HG03565 (cell line): ENCODE results near the gene TRAF3.
"Not testable (repeated sequence)": the region's sequence is repeated elsewhere in the genome, so short reads cannot be mapped to it uniquely, and the experiment has no call there.

Experiments used
- ATAC-seq: cut with Tn5 transposase; IDR thresholded peaks from one replicate; pipeline ENCODE4 v1.9.1; 2021; ENCODE audit warnings: mild to moderate bottlenecking, moderate library complexity; ENCODE audit not compliant: unreplicated experiment

Gene TRAF3

DNA sequence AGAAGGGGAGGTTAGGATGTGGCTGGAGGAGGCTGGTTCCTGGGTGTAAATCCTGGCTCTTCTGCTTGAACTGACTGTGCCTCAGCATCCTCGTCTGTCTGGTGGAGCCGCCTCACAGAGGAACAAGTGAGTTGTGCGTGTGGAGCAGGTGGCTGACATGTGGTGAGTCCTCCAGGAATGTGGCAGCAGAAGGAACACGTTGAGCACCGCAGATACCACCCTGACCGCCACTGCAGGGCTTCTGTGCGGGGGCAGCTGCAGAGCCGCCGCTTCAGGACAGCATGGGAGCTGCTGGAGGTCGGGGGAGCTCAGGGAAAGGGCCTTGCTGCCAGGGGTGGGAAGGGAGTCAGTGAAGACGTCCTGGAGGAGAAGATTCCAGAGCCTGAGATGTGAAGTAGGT is 48.9 kb downstream of the TRAF3 start:
- no peak for ATAC-seq

DNA sequence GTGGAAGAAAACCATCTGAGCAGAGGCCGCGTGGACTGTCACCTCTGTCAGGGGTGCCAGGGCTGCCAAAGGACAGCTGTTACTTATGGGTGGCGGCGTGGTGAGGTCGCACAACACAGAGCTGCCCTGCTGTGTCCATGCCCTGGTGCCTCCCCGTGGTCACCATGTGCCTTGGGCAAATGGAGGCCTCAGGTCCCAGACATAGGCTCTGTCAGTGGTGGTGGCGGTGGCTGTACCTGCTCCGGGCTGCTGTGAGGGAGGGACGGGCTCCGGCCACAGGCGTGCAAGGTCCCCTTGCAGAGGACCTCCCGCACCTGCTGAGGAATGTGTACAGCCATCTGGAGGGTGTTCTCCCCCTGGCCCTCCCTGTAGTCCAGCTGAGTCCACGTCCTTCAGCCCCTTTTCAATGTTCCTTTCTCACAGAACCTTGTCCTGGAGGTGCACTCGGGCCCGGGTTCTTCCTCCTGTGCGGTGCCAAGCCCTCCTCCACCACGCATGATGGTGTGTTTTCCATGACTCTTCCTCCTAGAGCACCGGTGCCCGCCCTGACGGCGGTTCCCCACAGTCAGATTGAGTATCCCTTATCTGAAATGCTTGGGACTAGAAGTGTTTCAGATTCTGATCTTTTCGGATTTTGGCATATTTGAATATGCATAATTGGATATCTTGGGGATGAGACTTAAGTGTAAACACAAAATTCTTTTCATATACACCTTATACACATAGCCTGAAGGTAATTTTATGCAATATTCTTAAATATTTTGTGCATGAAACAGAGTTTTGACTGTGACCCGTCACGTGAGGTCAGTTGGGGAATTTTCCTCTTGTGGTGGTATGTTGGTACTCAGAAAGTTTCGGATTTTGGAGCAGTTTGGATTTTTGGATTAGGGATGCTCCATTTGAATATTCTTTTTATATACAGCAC is 49.8 kb downstream of the TRAF3 start:
- ATAC-seq = no peak

DNA sequence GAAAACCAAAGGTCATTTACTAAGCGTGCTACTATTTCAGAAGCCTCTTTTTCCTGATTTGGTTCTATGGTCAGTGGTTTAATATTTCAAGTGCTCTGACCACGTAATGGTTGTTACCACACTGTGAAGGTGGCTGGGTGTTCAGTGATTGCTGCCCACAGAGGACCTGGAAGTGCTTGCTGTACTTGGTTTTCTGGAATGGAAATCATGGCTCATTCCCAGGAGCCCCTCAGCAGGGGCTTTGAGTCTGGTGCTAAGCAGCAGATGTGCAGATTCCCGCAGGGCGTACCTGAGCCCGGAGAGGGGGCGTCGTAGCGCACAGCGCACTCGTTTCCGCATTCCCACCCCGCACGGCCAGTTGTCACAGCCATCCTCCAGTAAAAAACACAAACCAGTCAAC is 50.5 kb downstream of the TRAF3 start:
- no peak for ATAC-seq

DNA sequence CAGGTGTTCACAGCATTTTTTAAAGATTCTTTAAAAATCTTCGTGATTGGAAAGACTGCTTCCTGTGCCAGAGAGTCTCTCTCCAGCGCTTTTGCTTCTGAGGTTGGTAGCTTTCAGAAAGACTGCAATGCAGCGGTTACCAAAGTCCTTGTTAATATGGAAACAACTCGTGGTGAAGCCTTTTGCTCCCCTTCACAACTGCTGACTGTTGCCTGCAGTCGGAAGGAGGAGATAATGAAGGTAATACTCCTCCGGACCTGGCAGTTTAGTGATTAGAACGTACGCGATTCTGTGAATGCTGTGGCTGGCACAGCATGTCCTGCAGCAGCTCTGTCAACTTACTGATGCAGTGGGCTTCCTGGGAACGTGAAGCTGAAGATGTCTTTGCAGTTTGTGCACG is 50.9 kb downstream of the TRAF3 start:
- no peak for ATAC-seq

GRCh38 chr14:102829016-102829548 is 51.8 kb downstream of the TRAF3 start:
- no peak for ATAC-seq

DNA sequence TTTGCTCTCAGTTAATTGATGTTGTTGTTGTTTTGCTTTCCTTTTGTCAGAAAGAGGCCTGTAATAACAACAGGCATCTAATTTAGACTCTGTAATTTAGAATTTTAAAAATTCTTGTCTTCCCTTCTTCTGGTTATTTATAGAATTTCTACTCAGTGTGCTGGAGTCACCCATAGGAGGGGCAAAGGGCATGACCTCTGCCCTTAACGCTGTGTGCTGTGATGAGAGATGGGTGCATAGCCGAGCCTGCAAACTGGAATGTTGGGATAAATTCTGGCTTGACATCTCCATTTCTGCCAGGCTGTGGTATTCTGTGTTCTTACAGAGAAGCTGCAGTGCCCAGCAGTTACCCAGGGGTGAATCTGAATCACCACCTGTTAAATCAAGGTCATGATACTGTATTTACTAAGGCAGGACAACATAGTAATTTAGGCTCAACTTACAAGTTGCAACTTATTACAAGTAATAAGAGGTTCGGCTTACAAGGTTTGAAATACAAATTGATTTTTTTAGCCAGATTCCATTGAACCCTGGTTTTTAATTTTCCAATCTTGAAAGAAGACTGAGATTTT is 53.3 kb downstream of the TRAF3 start:
- ATAC-seq = no peak

DNA sequence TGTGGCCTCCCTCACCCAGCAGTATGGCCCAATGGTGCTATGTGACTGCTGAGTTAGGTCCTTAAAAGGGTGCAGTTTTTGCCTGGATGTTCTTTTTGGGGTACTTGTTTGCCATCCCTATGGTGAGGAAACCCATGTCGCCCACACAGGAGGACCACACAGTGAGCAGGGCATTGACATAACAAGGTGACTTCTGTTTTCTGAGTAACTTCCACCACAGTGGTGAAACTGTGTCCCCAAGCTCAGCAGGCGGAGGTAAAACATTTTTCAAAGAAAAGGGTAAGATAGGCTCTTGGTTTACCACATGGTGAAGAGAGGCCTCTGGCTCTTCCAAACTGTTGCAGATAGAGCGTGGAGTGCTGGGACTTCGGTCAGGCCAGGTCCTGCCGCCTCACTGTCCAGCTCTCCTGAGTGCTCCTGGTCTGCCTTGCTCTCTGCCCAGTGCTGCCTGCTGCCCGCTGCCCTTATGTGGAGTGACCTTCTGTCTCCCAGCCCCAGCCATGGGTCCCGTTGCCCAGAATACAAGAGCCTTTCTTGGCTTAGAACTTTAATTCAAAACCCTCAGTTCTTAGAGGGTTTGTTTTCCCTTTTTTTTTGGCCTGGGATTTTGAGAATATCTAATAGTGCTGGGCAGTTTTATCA is 54.0 kb downstream of the TRAF3 start:
- ATAC-seq = no peak

- no peak for ATAC-seq
Measured at GRCh38 chr14:102833341-102833740, 56.1 kb downstream of the TRAF3 start.

GRCh38 chr14:102833991-102834390 is 56.7 kb downstream of the TRAF3 start:
- ATAC-seq = no peak

- ATAC-seq = no peak
Measured at GRCh38 chr14:102835959-102836358, 58.7 kb downstream of the TRAF3 start.

GRCh38 chr14:102837120-102837519 is 59.9 kb downstream of the TRAF3 start:
- ATAC-seq = not testable (repeated sequence)

DNA sequence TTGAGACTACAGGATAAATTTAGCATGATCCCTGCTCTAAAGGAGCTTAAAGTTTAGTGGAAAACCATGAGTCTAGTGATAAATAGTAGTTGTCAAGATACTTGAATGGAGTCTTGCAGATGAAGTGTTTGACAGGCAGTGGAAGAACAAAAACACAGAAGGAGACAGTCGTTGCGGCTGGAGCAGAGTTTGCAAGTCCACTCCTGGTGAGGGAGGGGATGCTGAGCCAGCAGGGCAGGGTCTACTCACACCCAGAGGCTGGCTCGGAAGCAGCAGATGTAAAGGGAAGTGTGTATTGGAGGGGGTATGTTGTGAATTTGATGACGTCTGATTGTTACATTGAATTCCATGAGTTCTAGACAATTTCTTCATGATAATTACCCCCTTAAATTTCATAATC is 61.3 kb downstream of the TRAF3 start:
- ATAC-seq = no peak

GRCh38 chr14:102840115-102840514 is 62.9 kb downstream of the TRAF3 start:
- ATAC-seq = no peak

DNA sequence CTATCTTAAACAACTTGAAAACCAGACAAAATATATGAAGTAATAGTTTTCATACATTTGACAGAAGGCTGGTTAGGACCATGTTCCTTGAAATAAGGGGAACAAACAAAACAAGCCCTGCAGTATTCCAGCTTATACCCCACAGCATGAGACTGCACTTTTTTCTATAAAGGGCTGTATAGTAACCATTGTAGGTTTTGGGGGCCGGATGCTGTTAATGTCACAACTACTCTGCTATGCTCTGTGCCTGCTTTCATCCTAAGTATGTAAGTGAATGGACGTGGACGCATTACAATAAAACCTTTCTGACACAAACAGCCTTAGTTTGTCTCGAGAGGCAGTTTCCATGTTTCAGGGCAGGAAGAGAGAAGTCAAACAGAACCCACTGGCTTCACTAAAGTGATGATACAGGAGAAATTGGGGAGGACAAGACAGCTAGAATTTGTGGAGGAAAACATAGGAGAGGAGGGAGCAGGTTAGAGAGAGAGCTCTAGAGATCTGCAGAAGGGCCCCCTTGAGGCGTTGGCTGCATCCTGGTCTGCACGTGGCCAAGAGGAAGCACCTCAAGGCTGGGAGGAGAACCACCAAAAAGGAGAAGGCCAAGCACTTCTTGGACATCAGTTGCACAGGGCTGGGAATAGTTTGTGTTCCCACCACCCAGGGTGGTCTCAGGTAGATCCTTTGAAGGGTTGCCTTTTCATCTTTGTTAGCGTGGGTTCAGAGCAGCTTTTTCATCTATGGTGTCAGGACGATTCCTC is 63.7 kb downstream of the TRAF3 start:
- ATAC-seq = no peak

DNA sequence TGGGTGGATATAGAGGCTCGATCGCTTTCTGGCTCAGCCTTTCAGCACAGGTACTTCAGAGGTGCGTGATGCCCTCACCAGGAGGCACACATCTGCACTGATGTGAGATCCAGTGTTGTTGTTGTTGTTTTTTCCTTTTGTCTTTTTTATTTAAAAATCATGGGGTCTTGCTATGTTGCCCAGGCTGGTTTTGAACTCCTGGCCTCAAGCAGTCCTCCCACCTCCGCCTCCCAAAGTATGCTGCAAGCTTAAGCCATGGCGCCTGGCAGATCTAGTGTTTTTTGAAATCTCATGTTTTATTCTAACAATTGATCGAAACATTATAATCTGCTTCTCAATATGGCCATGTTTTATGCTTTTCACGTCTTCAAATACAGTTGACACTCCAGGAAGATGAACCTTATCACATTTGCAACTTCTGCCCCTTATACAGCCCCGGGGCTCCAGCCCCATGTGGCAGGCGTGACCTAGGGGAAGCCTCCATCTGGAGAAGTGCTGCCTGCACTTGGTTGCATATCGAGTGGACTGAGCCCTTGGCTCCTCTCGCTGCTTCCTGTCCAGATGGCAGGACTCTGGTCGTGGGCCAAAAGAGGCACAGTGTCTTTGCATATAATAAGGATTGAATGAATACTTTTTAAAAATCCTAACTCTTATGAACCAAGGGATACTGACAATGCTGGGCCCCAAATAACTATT is 71.7 kb downstream of the TRAF3 start:
- ATAC-seq = no peak

DNA sequence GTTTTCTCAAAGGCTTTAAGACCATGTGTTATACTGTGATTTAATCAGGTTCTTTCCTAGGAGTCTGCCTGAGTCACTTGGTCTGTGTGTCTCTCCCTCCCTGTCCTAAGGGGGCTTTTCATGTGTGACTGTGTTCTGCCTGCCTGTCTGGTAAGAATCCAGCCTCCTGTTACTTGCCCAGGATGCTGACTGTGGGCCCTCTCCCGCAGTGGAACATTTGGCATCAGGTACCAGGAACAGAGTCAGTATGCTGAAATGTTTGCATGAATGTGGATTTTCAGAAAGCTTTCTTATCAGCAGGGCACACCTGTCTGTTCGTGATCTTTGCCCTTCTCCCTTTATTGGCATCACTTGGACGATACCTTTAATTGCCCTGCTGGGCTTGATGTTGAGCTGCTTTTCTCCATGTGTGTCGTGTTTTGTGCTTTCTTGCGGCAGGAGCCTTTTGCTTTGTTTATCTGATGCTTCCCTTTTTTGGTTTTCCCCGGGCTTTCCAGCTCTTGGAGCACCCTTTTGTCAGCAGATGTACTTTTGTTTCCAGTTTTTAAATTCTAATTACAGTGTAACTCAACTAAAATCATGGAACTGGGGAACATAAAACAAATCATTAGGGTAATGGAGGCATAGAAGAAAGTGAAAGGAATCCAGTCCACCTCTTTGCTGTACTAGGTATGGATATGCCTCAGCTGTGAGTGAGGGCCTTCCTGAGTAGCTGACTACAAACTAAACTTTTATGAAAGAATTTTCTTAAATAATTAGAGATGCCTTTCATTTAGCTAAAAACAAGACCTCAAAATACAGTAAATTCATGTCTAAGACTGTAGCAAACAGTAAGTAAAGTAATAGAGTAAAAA is 72.5 kb downstream of the TRAF3 start:
- no peak for ATAC-seq

- ATAC-seq = no peak
Measured at GRCh38 chr14:102853648-102854047, 76.4 kb downstream of the TRAF3 start.

GRCh38 chr14:102854091-102854703 is 76.9 kb downstream of the TRAF3 start:
- ATAC-seq = no peak

GRCh38 chr14:102856179-102856578 is 78.9 kb downstream of the TRAF3 start:
- no peak for ATAC-seq
